Liver (tissue), 9 donors: ENCODE results near the gene LRIT2. TPM values are rescaled to one million over a fixed set of nuclear protein-coding genes. Genes with fewer than 3 reads are reported as not detected.

Source experiments
- DNase-seq: peaks from one replicate; pipeline ENCODE4 v3.0.0-alpha.2; 2017; ENCODE audit warnings: low spot score
- H3K27ac ChIP-seq, 2 donors: one replicate each; pipeline ENCODE4 v1.7.0; 2013; ENCODE audit warnings: inconsistent platforms in 2 of 2, low read length in 2 of 2, control low read depth in 1 of 2, low read depth in 1 of 2, mild to moderate bottlenecking in 1 of 2
- H3K27me3 ChIP-seq, 4 donors: one replicate each; pipeline versions ENCODE4 v1.6.1 to v1.7.0; 2013; ENCODE audit warnings: low read length in 3 of 4, inconsistent platforms in 1 of 4, mild to moderate bottlenecking in 1 of 4, moderate library complexity in 1 of 4; ENCODE audit not compliant: control insufficient read depth in 4 of 4, insufficient read depth in 4 of 4
- H3K36me3 ChIP-seq, 4 donors: one replicate each; pipeline versions ENCODE4 v1.6.1 to v1.7.0; 2013; ENCODE audit warnings: low read length in 3 of 4, mild to moderate bottlenecking in 3 of 4, low read depth in 1 of 4, moderate library complexity in 1 of 4; ENCODE audit not compliant: control insufficient read depth in 4 of 4, insufficient read depth in 3 of 4
- H3K4me1 ChIP-seq, 4 donors: one replicate each; pipeline versions ENCODE4 v1.6.1 to v1.7.0; 2013; ENCODE audit warnings: low read length in 3 of 4, mild to moderate bottlenecking in 3 of 4, moderate library complexity in 1 of 4; ENCODE audit not compliant: control insufficient read depth in 4 of 4, insufficient read depth in 4 of 4
- H3K4me3 ChIP-seq, 3 donors: one replicate each; pipeline versions ENCODE4 v1.6.1 to v1.7.0; 2013; ENCODE audit warnings: low read length in 3 of 3, control low read depth in 1 of 3, low read depth in 1 of 3, mild to moderate bottlenecking in 1 of 3
- H3K9ac ChIP-seq, 2 donors: one replicate each; pipeline ENCODE4 v1.7.0; 2013; ENCODE audit warnings: low read length in 2 of 2, mild to moderate bottlenecking in 2 of 2, moderate library complexity in 2 of 2, control low read depth in 1 of 2, low read depth in 1 of 2
- H3K9me3 ChIP-seq, 4 donors: one replicate each; pipeline versions ENCODE4 v1.6.1 to v1.7.0; 2013; ENCODE audit warnings: low read length in 3 of 4; ENCODE audit not compliant: control insufficient read depth in 4 of 4
- ATF3 ChIP-seq: IDR thresholded peaks from 2 replicates; pipeline ENCODE4 v1.6.1; 2016; ENCODE audit warnings: antibody characterized with exemption
- CTCF ChIP-seq: fragments of 150-350 bp; IDR thresholded peaks from 2 replicates; pipeline ENCODE4 v1.5.1; 2017; ENCODE audit warnings: improper control_type of control experiment, low read depth, low read length; ENCODE audit not compliant: missing input control
- EGR1 ChIP-seq, 2 donors: IDR thresholded peaks; 2 replicates each; pipeline ENCODE4 v1.6.1; 2016 to 2018; ENCODE audit warnings: antibody characterized with exemption in 2 of 2, low read depth in 2 of 2
- FOXA1 ChIP-seq: IDR thresholded peaks from 2 replicates; pipeline ENCODE4 v1.6.1; 2016; ENCODE audit warnings: antibody characterized with exemption
- FOXA2 ChIP-seq: IDR thresholded peaks from 2 replicates; pipeline ENCODE4 v1.6.1; 2016; ENCODE audit warnings: antibody characterized with exemption
- GABPA ChIP-seq, 2 donors: IDR thresholded peaks in 1 of 2; conservative IDR thresholded peaks in 1 of 2; 2 replicates each; pipeline ENCODE4 v1.6.1; 2016; ENCODE audit warnings: antibody characterized with exemption in 2 of 2, mild to moderate bottlenecking in 1 of 2, moderate library complexity in 1 of 2
- HNF4A ChIP-seq, 2 donors: conservative IDR thresholded peaks; 2 replicates each; pipeline ENCODE4 v1.6.1; 2016; ENCODE audit warnings: antibody characterized with exemption in 2 of 2, mild to moderate bottlenecking in 2 of 2
- HNF4G ChIP-seq: IDR thresholded peaks from 2 replicates; pipeline ENCODE4 v1.6.1; 2016; ENCODE audit warnings: antibody characterized with exemption
- JUND ChIP-seq, 2 donors: IDR thresholded peaks; 2 replicates each; pipeline ENCODE4 v1.6.1; 2016; ENCODE audit warnings: antibody characterized with exemption in 2 of 2
- MAX ChIP-seq: IDR thresholded peaks from 2 replicates; pipeline ENCODE4 v1.6.1; 2016; ENCODE audit warnings: antibody characterized with exemption
- NR2F2 ChIP-seq: IDR thresholded peaks from 2 replicates; pipeline ENCODE4 v1.6.1; 2016; ENCODE audit warnings: antibody characterized with exemption
- RAD21 ChIP-seq, 2 donors: IDR thresholded peaks; 2 replicates each; pipeline ENCODE4 v1.6.1; 2016; ENCODE audit warnings: antibody characterized with exemption in 2 of 2, mild to moderate bottlenecking in 2 of 2
- REST ChIP-seq: IDR thresholded peaks from 2 replicates; pipeline ENCODE4 v1.6.1; 2016; ENCODE audit warnings: antibody characterized with exemption, mild to moderate bottlenecking
- RXRA ChIP-seq, 2 donors: IDR thresholded peaks; 2 replicates each; pipeline ENCODE4 v1.6.1; 2017 to 2018; ENCODE audit warnings: antibody characterized with exemption in 2 of 2, mild to moderate bottlenecking in 1 of 2
- SP1 ChIP-seq: IDR thresholded peaks from 2 replicates; pipeline ENCODE4 v1.6.1; 2018; ENCODE audit warnings: antibody characterized with exemption, mild to moderate bottlenecking
- TAF1 ChIP-seq: conservative IDR thresholded peaks from 2 replicates; pipeline ENCODE4 v1.6.1; 2016; ENCODE audit warnings: antibody characterized with exemption, mild to moderate bottlenecking
- YY1 ChIP-seq: IDR thresholded peaks from 2 replicates; pipeline ENCODE4 v1.6.1; 2016; ENCODE audit warnings: antibody characterized with exemption, mild to moderate bottlenecking
- ZBTB33 ChIP-seq: IDR thresholded peaks from 2 replicates; pipeline ENCODE4 v1.6.1; 2016; ENCODE audit warnings: antibody characterized with exemption
- WGBS: extraction: QIAGEN DNeasy Blood & Tissue Kit; methylation state at CpG from one replicate; pipeline ENCODE4 v1.1.7; 2013; 5-methylcytosine and 5-hydroxymethylcytosine counted together
- polyA plus RNA-seq, 2 donors: library from polyadenylated mRNA; stranded (reverse) in 1 of 2; unstranded in 1 of 2; fragments of 200-250 nt in 1 of 2; fragments of >200 nt in 1 of 2; fragmentation: Nextera tagmentation in 1 of 2; extraction: Ambion mirVana in 1 of 2; gene quantifications; one replicate each; pipeline versions ENCODE4 v1.2.1 to v1.2.3, GENCODE V29; 2013 to 2015
- total RNA-seq, 2 donors: library from RNA; depleted of rRNA; stranded (reverse); fragments of >200 nt; gene quantifications; one replicate each; pipeline ENCODE4 v1.2.3, GENCODE V29; 2014
- donor health status: healthy.
- donor health status: healthy.
- donor health status: healthy.
- donor health status: healthy.
- donor health status: healthy.

LRIT2 gene
- total and polyA plus RNA-seq, 4 donors = not detected

- no peak overlapping the region for H3K9ac ChIP-seq
- no peak for TF ChIP-seq ZBTB33
- TF ChIP-seq SP1 = no peak
- TF ChIP-seq ATF3 = no peak
- TF ChIP-seq REST = no peak
- TF ChIP-seq GABPA (IDR thresholded peaks at IDR 0.05 in 1 of 2, conservative IDR thresholded peaks at IDR 0.05 in 1 of 2) = no peak
- TF ChIP-seq NR2F2 = no peak
- TF ChIP-seq RAD21 (IDR thresholded peaks at IDR 0.05) = no peak
- no peak for TF ChIP-seq RXRA (IDR thresholded peaks at IDR 0.05)
- no peak for TF ChIP-seq EGR1 (IDR thresholded peaks at IDR 0.05; ENCODE audit: low read depth in 2 of 2)
- TF ChIP-seq FOXA2 = no peak
- no peak for TF ChIP-seq FOXA1
- no peak for TF ChIP-seq TAF1
- TF ChIP-seq JUND (IDR thresholded peaks at IDR 0.05) = no peak
- DNase-seq = no peak
Measured at GRCh38 chr10:84188815-84189214, 36.5 kb downstream of the LRIT2 start.

GRCh38 chr10:84185526-84186175 is 39.7 kb downstream of the LRIT2 start:
- no peaks in the 10 kb centered on the region for H3K9me3 ChIP-seq
- no peak for DNase-seq
- no peak overlapping the region for H3K27ac ChIP-seq
- H3K36me3 ChIP-seq = no peaks in the 10 kb centered on the region
- no peaks in the 10 kb centered on the region for H3K27me3 ChIP-seq
- no peaks in the 10 kb centered on the region for H3K4me1 ChIP-seq
- H3K4me3 ChIP-seq = no peak overlapping the region
- no peak overlapping the region for H3K9ac ChIP-seq
- 65% methylated on average over 11 of the region's 11 CpGs for WGBS
- TF ChIP-seq TAF1 = no peak
- no peak for TF ChIP-seq YY1
- TF ChIP-seq HNF4A (conservative IDR thresholded peaks at IDR 0.05) = no peak
- TF ChIP-seq FOXA2 = no peak
- no peak for TF ChIP-seq MAX
- no peak for TF ChIP-seq EGR1 (IDR thresholded peaks at IDR 0.05; ENCODE audit: low read depth in 2 of 2)
- TF ChIP-seq NR2F2 = no peak
- no peak for TF ChIP-seq RXRA (IDR thresholded peaks at IDR 0.05)
- TF ChIP-seq ZBTB33 = no peak
- TF ChIP-seq CTCF = no peak
- TF ChIP-seq GABPA (IDR thresholded peaks at IDR 0.05 in 1 of 2, conservative IDR thresholded peaks at IDR 0.05 in 1 of 2) = no peak
- TF ChIP-seq REST = no peak
- no peak for TF ChIP-seq JUND (IDR thresholded peaks at IDR 0.05)
- TF ChIP-seq HNF4G = no peak
- TF ChIP-seq SP1 = no peak

More at GRCh38 chr10:84188815-84189214, 36.5 kb downstream of the LRIT2 start:
- H3K4me3 ChIP-seq = no peak overlapping the region
- no peaks in the 10 kb centered on the region for H3K4me1 ChIP-seq
- H3K9me3 ChIP-seq = no peaks in the 10 kb centered on the region
- WGBS = 62% methylated on average over 3 of the region's 3 CpGs
- H3K27ac ChIP-seq = no peak overlapping the region
- peaks cover 0 to 1% (median 0%) of the 10 kb centered on the region in 4 donors for H3K27me3 ChIP-seq
- no peaks in the 10 kb centered on the region for H3K36me3 ChIP-seq
